Loucy (cell line): Measurements from ENCODE around the gene BMPR1B.

Source experiments
- CTCF ChIP-seq: fragments of 200-600 bp; sonication (generic); conservative IDR thresholded peaks from 2 replicates; pipeline ENCODE4 v1.5.1; 2014; ENCODE audit warnings: mild to moderate bottlenecking, antibody characterized with exemption, low read length
- EZH2phosphoT487 ChIP-seq: fragments of 200-600 bp; IDR thresholded peaks from 2 replicates; pipeline ENCODE4 v1.6.1; 2018; ENCODE audit warnings: antibody characterized with exemption, mild to moderate bottlenecking, moderate library complexity, borderline replicate concordance

- no peak for TF ChIP-seq CTCF
- no peak for TF ChIP-seq EZH2phosphoT487
Observed at GRCh38 chr4:95191537-95191936, 433.8 kb downstream of the BMPR1B start.
